Right forelimb (tissue), 1 donor: Measurements from ENCODE around the gene PTPN7.

Experiments used
- DNase-seq: peaks from one replicate; pipeline ENCODE4 v3.0.0-alpha.2; 2018

PTPN7 gene

GRCh38 chr1:202104073-202104472 is 56.3 kb downstream of the PTPN7 start:
- DNase-seq = no peak

- DNase-seq = no peak
Measured at GRCh38 chr1:202101184-202101583, 59.2 kb downstream of the PTPN7 start.
